ENCODE data around the gene RPP30.

GRCh38 chr10:90846746-90847145 lies 25.0 kb upstream of the RPP30 start:
- no peak for TF ChIP-seq CTCF (IDR thresholded peaks at IDR 0.05; ENCODE audit: insufficient read depth, low read length, poor library complexity, severe bottlenecking)
- no peak for TF ChIP-seq EZH2phosphoT487 (conservative IDR thresholded peaks at IDR 0.05; ENCODE audit: low read length)

Measured in SU-DHL-6 (cell line).